A673 (cell line): Measurements from ENCODE around the gene XPNPEP3. TPM values are rescaled to one million over a fixed set of nuclear protein-coding genes. Genes with fewer than 3 reads are reported as not detected.

ENCODE experiments used
- BruUV-seq: library from RNA; stranded (reverse); fragments of 400-500 nt; replicated peaks from 2 replicates; lab custom pipeline; 2021; lab: Mats Ljungman, UMichigan
- CTCF ChIA-PET: fragments of 300-600 bp; sonication (Branson Sonifier 250); formaldehyde crosslinking; loops from one replicate; lab custom pipeline; 2022; ENCODE audit warnings: antibody characterized with exemption; lab: Charles Lee
- POLR2A ChIA-PET: fragments of 300-600 bp; sonication (Branson Sonifier 250); formaldehyde crosslinking; loops from one replicate; lab custom pipeline; 2022; ENCODE audit warnings: antibody characterized with exemption; ENCODE audit not compliant: low non-redundant PET; lab: Charles Lee
- DNase-seq: peaks from one replicate; pipeline ENCODE4 v3.0.0-alpha.2; 2015; ENCODE audit warnings: low spot score
- H3K27ac ChIP-seq: fragments of 200-600 bp; sonication (generic); 2 replicates; pipeline ENCODE4 v1.5.1; 2016; ENCODE audit warnings: mixed run types, low read depth, mild to moderate bottlenecking, mixed read lengths, antibody characterized with exemption, low read length; ENCODE audit not compliant: poor library complexity, severe bottlenecking
- H3K27me3 ChIP-seq: fragments of 200-600 bp; sonication (generic); replicated peaks from 2 replicates; pipeline ENCODE4 v1.6.1; 2017; ENCODE audit warnings: mixed run types, low read depth, mild to moderate bottlenecking, mixed read lengths, antibody characterized with exemption, low read length; ENCODE audit not compliant: insufficient read depth, poor library complexity
- H3K36me3 ChIP-seq: fragments of 200-600 bp; sonication (generic); 2 replicates; pipeline ENCODE4 v1.6.1; 2016; ENCODE audit warnings: mixed run types, mild to moderate bottlenecking, mixed read lengths, antibody characterized with exemption, low read length; ENCODE audit not compliant: insufficient read depth, poor library complexity, severe bottlenecking
- H3K4me1 ChIP-seq: fragments of 200-600 bp; sonication (generic); 2 replicates; pipeline ENCODE4 v1.6.1; 2017; ENCODE audit warnings: mixed run types, mild to moderate bottlenecking, mixed read lengths, antibody characterized with exemption, low read length; ENCODE audit not compliant: insufficient read depth, poor library complexity, severe bottlenecking
- H3K4me3 ChIP-seq: fragments of 200-600 bp; sonication (generic); 2 replicates; pipeline ENCODE4 v1.5.1; 2016; ENCODE audit warnings: low read depth, mixed run types, mild to moderate bottlenecking, mixed read lengths, low read length; ENCODE audit not compliant: poor library complexity, severe bottlenecking
- H3K9me3 ChIP-seq: fragments of 200-600 bp; sonication (generic); 2 replicates; pipeline ENCODE4 v1.6.1; 2016; ENCODE audit warnings: mixed run types, low read depth, mild to moderate bottlenecking, mixed read lengths, antibody characterized with exemption, low read length; ENCODE audit not compliant: poor library complexity, severe bottlenecking
- CTCF ChIP-seq: fragments of 300-800, 200-600 bp; sonication (generic); conservative IDR thresholded peaks from 2 replicates; pipeline ENCODE4 v1.5.1; 2017; ENCODE audit warnings: low read depth, mild to moderate bottlenecking, antibody characterized with exemption, low read length, moderate library complexity, mixed read lengths
- EZH2 ChIP-seq: fragments of 200-600 bp; sonication (generic); IDR thresholded peaks from 2 replicates; pipeline ENCODE4 v1.6.1; 2017; ENCODE audit warnings: borderline replicate concordance, low read depth, mild to moderate bottlenecking, mixed read lengths, antibody characterized with exemption, low read length; ENCODE audit not compliant: poor library complexity, severe bottlenecking
- intact Hi-C: fragments of 100-400 bp; cut with micrococcal nuclease; formaldehyde crosslinking; loops from one replicate; pipeline ENCODE4 v1.10.0; 2022; ENCODE audit not compliant: unreplicated experiment
- total RNA-seq: library from RNA; stranded (reverse); gene quantifications from 2 replicates; pipeline ENCODE4 v1.2.3, GENCODE V29; 2021

Gene XPNPEP3
- total RNA-seq, 1 experiment from 2014 or later = 31.3 TPM

- BruUV-seq = no TSS peak
- peak; percentile 71 for DNase-seq
- H3K27ac ChIP-seq = no peak overlapping the region
These were observed 65.7 kb downstream of the XPNPEP3 start for GRCh38 chr22:40922484-40923303.

GRCh38 chr22:40928657-40929056 is 71.7 kb downstream of the XPNPEP3 start:
- intact Hi-C loops = loop anchor here (10.0 kb wide), 1 partner anchor 586 kb away; no protein-coding TSS in a partner anchor
- Histone ChIP-seq H3K9me3 (no peaks in the 10 kb centered on the region), H3K4me3 (no peak overlapping the region), H3K36me3 (peaks cover 15% of the 10 kb centered on the region), H3K27me3 (no peaks in the 10 kb centered on the region), H3K4me1 (no peaks in the 10 kb centered on the region), H3K27ac (no peak overlapping the region)
- TF ChIP-seq CTCF = no peak
- no peak for TF ChIP-seq EZH2
- DNase-seq = no peak
- CTCF ChIA-PET = no interaction called here
- POLR2A ChIA-PET = no interaction called here
- no TSS peak for BruUV-seq

More at GRCh38 chr22:40922484-40923303, 65.7 kb downstream of the XPNPEP3 start:
- no peak overlapping the region for H3K4me3 ChIP-seq
- H3K27me3 ChIP-seq = no peaks in the 10 kb centered on the region
- H3K4me1 ChIP-seq = no peaks in the 10 kb centered on the region
- no peaks in the 10 kb centered on the region for H3K9me3 ChIP-seq
- ChIA-PET POLR2A (interaction anchor here (0.6 to 0.8 kb wide), 2 partner anchors 552 to 651 kb away, joined by 3 to 4 read pairs; partner anchors contain the start of gene SGSM3), CTCF (interaction anchor here (0.5 to 1.6 kb wide), 23 partner anchors 9 to 612 kb away, joined by 3 to 12 read pairs (median 3); partner anchors contain the start of genes ACO2, PHF5A, RANGAP1 and RBX1)
- peak; percentile 76 for TF ChIP-seq CTCF
- no peak for TF ChIP-seq EZH2
- H3K36me3 ChIP-seq = peaks cover 30% of the 10 kb centered on the region
- intact Hi-C loops = loop anchor here (10.0 kb wide), 1 partner anchor 592 kb away; no protein-coding TSS in a partner anchor

GRCh38 chr22:40932396-40932795 is 75.4 kb downstream of the XPNPEP3 start:
- POLR2A ChIA-PET = no interaction called here
- intact Hi-C loops = no loop called here
- Histone ChIP-seq H3K4me3 (no peak overlapping the region), H3K9me3 (no peaks in the 10 kb centered on the region), H3K36me3 (no peaks in the 10 kb centered on the region), H3K4me1 (no peaks in the 10 kb centered on the region), H3K27me3 (no peaks in the 10 kb centered on the region), H3K27ac (no peak overlapping the region)
- TF ChIP-seq CTCF (no peak), EZH2 (no peak)
- BruUV-seq = no TSS peak
- DNase-seq = no peak
- CTCF ChIA-PET = no interaction called here
